Gastrocnemius medialis (tissue), 4 donors: ENCODE measurements around the gene NELFB. TPM values are rescaled to one million over a fixed set of nuclear protein-coding genes. Genes with fewer than 3 reads are reported as not detected.

Source experiments
- ATAC-seq, 2 donors: fragments of 150-250 bp; one replicate each; pipeline ENCODE4 v1.9.1; 2016
- DNase-seq, 2 donors: peaks; one replicate each; pipeline ENCODE4 v3.0.0-alpha.2; 2019
- H3K27ac ChIP-seq, 4 donors: fragments of 200-600 bp; sonication (generic); 1 replicate in 1 of 4; 2 replicates in 3 of 4; pipeline ENCODE4 v1.5.1; 2016 to 2018; ENCODE audit warnings: mild to moderate bottlenecking in 2 of 4, moderate library complexity in 1 of 4
- H3K27me3 ChIP-seq, 3 donors: fragments of 200-600 bp; sonication (generic) in 2 of 3; 1 replicate in 1 of 3; 2 replicates in 2 of 3; pipeline versions ENCODE4 v1.5.1 to v1.6.0; 2016 to 2019; ENCODE audit warnings: mild to moderate bottlenecking in 1 of 3, moderate library complexity in 1 of 3
- H3K36me3 ChIP-seq, 2 donors: fragments of 200-600 bp; sonication (generic) in 1 of 2; one replicate each; pipeline ENCODE4 v1.5.1; 2017 to 2018
- H3K4me1 ChIP-seq, 2 donors: fragments of 200-600 bp; sonication (generic) in 1 of 2; one replicate each; pipeline ENCODE4 v1.5.1; 2016 to 2017; ENCODE audit warnings: mild to moderate bottlenecking in 2 of 2
- H3K4me3 ChIP-seq, 4 donors: fragments of 200-600 bp; sonication (generic) in 3 of 4; 1 replicate in 1 of 4; 2 replicates in 3 of 4; pipeline ENCODE4 v1.5.1; 2016 to 2019; ENCODE audit warnings: mild to moderate bottlenecking in 2 of 4
- H3K9me3 ChIP-seq, 3 donors: fragments of 200-600 bp; sonication (generic) in 2 of 3; 1 replicate in 1 of 3; 2 replicates in 2 of 3; pipeline ENCODE4 v1.5.1; 2016 to 2019
- POLR2A ChIP-seq, 2 donors: fragments of 450-650 bp; IDR thresholded peaks; one replicate each; pipeline ENCODE4 v1.6.1; 2017; ENCODE audit warnings: antibody characterized with exemption in 2 of 2, mild to moderate bottlenecking in 2 of 2, moderate library complexity in 2 of 2
- in situ Hi-C, 4 donors: fragments of 200-750 bp; cut with MboI; loops; one replicate each; pipeline versions ENCODE4 v1.15.0 to v1.8.0; 2017; ENCODE audit warnings: low sequenced_read_pairs in 4 of 4
- intact Hi-C: fragments of 100-400 bp; cut with DNase I; formaldehyde crosslinking; loops from one replicate; pipeline ENCODE4 v1.15.1; 2023; ENCODE audit warnings: low total_unique reads
- total RNA-seq, 4 donors: library from RNA; depleted of rRNA; stranded (reverse); fragments of >200 nt; gene quantifications; one replicate each; pipeline versions ENCODE4 v1.1.0 to v1.2.3, GENCODE V29; 2016
- TF ChIP-seq, protein P1 (sequence below), 5 experiments: fragments of 450-650 bp in 3 of 5; fragments of 200-600 bp in 2 of 5; sonication (generic) in 2 of 5; IDR thresholded peaks in 4 of 5; conservative IDR thresholded peaks in 1 of 5; 1 replicate in 4 of 5; 2 replicates in 1 of 5; pipeline ENCODE4 v1.5.1; 2016 to 2019; ENCODE audit warnings: antibody characterized with exemption in 5 of 5, mild to moderate bottlenecking in 3 of 5, moderate library complexity in 3 of 5

Gene NELFB
- total RNA-seq, 4 donors from 2014 or later: 21.6 to 61.5 (median 39.4) TPM

DNA sequence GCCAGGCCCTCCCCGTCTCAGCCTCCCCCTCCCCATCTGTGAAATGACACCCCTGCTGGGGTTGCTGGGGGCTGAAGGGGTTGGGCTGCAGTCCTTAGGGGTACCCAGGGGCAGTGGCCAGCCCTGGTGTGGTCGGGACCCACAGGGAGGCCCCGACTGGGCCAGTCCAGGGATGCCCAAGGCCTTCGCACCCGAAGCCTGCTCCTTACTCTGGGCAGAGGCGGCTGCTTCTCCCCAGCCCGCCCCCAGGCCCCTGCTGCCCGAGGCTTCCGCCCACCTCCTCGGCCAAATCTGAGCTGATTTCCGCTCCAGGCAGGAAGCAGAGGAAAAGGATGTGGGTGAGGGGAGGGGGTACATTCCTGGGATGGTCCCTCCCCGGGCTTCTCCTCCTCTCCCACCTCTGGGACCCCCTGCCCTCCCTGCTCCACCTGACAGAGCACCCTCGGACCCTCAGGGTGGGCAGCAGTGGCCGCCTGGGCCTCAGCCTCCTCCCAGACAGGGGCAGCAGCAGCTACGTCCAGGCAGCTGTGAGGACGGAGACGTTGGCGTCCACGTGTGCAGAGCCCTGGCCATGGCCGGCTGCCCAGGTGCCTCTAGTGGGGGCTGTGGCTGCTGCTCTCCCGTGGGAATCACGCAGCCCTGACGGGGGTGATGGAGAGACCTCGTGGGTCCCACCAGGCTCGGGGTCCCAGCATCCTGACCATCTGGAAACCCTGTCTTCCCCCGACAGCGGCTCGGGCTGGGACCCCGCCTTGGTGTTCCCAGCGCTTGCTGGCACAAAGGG, 51.1 kb downstream of the NELFB start:
- TF ChIP-seq POLR2A (IDR thresholded peaks at IDR 0.05): no peak
- TF ChIP-seq, protein P1, sequence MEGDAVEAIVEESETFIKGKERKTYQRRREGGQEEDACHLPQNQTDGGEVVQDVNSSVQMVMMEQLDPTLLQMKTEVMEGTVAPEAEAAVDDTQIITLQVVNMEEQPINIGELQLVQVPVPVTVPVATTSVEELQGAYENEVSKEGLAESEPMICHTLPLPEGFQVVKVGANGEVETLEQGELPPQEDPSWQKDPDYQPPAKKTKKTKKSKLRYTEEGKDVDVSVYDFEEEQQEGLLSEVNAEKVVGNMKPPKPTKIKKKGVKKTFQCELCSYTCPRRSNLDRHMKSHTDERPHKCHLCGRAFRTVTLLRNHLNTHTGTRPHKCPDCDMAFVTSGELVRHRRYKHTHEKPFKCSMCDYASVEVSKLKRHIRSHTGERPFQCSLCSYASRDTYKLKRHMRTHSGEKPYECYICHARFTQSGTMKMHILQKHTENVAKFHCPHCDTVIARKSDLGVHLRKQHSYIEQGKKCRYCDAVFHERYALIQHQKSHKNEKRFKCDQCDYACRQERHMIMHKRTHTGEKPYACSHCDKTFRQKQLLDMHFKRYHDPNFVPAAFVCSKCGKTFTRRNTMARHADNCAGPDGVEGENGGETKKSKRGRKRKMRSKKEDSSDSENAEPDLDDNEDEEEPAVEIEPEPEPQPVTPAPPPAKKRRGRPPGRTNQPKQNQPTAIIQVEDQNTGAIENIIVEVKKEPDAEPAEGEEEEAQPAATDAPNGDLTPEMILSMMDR (IDR thresholded peaks at IDR 0.05 in 4 of 5, conservative IDR thresholded peaks at IDR 0.05 in 1 of 5): no peak
- Histone ChIP-seq H3K9me3 (no peaks in the 10 kb centered on the region), H3K4me3 (peak overlapping the region in 2 of 4 donors; percentile 25 to 39), H3K4me1 (peaks cover 16 to 33% of the 10 kb centered on the region in 2 donors), H3K27me3 (peaks cover 20 to 33% (median 28%) of the 10 kb centered on the region in 3 donors), H3K36me3 (no peaks in the 10 kb centered on the region), H3K27ac (peak overlapping the region; percentile 61 to 80 (median 76))
- intact Hi-C loops (no loop called here), in situ Hi-C loops (no loop called here)
- no peak for DNase-seq
- no peak for ATAC-seq

DNA sequence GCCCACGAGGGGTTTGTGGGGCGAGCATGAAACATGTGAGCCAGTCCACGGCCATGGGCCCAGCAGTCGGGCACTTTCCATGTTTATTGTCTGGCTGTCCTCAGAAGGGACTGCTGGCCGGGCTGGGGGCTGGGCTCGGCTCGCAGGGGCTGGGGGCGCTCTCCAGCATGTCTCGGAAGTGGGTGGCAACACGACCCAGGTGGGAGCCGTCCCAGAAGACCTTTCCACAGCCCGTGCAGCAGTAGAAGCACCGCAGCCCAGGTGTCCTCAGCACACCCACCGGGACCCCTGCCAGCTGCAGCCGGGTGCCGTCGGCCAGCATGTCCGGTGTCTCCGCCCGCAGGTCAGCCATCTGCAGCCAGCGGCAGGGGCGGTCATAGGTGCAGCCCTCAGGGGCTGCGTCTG, 51.7 kb downstream of the NELFB start:
- no peaks in the 10 kb centered on the region for H3K9me3 ChIP-seq
- DNase-seq: no peak
- peaks cover 16 to 33% of the 10 kb centered on the region in 2 donors for H3K4me1 ChIP-seq
- H3K4me3 ChIP-seq: peak overlapping the region in 2 of 4 donors; percentile 25 to 39
- no peaks in the 10 kb centered on the region for H3K36me3 ChIP-seq
- H3K27me3 ChIP-seq: peaks cover 16 to 33% (median 28%) of the 10 kb centered on the region in 3 donors
- peak overlapping the region in 3 of 4 donors; percentile 75 to 80 (median 78) for H3K27ac ChIP-seq
- ATAC-seq: no peak
- intact Hi-C loops (no loop called here), in situ Hi-C loops (no loop called here)
- TF ChIP-seq, protein P1 (IDR thresholded peaks at IDR 0.05 in 4 of 5, conservative IDR thresholded peaks at IDR 0.05 in 1 of 5): no peak
- no peak for TF ChIP-seq POLR2A (IDR thresholded peaks at IDR 0.05)

DNA sequence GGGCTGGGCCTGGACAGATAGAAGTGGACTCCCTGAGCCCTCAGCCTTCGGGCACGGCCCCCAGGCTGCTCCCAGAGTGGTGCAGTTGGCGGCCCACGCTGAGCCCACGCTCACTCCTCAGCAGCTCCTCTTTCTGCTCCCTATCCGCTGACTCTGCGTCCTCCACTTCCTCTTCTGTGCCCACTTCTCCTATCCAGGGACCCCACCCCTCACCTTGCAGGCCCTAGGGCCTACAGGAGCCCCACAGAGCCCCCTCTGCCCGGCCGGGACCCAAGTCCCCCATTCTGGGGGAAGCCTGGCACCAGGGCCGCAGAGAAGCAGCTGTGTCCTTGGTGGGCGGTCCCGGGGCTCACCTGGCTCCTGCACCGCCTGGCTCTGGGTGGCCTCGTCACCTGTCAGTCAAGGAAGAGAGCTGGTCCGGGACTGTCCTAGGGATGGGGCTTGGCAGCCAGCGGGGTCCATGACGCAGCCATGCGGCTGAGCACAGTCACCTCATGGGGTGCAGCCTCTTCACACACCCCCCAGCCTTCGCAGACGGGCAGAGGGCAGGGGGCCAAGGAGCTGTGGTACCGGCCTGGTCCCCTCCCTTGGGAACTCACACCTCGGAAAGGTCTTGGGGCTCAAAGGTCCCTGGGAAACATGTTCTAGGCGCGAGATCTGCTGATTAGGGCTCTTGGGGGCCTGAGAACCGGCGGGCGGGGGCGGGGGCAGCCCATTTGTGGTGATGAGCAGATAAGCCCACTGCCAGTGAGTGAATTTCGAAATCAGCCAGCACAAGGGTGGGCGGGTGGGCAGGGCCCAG, 52.3 kb downstream of the NELFB start:
- in situ Hi-C loops (no loop called here), intact Hi-C loops (no loop called here)
- Histone ChIP-seq H3K36me3 (no peaks in the 10 kb centered on the region), H3K27ac (no peak overlapping the region), H3K4me1 (peaks cover 16 to 33% of the 10 kb centered on the region in 2 donors), H3K4me3 (no peak overlapping the region), H3K9me3 (no peaks in the 10 kb centered on the region), H3K27me3 (peaks cover 16 to 33% (median 28%) of the 10 kb centered on the region in 3 donors)
- ATAC-seq (no peak), DNase-seq (no peak)
- no peak for TF ChIP-seq POLR2A (IDR thresholded peaks at IDR 0.05)
- TF ChIP-seq, protein P1 (IDR thresholded peaks at IDR 0.05 in 4 of 5, conservative IDR thresholded peaks at IDR 0.05 in 1 of 5): no peak

DNA sequence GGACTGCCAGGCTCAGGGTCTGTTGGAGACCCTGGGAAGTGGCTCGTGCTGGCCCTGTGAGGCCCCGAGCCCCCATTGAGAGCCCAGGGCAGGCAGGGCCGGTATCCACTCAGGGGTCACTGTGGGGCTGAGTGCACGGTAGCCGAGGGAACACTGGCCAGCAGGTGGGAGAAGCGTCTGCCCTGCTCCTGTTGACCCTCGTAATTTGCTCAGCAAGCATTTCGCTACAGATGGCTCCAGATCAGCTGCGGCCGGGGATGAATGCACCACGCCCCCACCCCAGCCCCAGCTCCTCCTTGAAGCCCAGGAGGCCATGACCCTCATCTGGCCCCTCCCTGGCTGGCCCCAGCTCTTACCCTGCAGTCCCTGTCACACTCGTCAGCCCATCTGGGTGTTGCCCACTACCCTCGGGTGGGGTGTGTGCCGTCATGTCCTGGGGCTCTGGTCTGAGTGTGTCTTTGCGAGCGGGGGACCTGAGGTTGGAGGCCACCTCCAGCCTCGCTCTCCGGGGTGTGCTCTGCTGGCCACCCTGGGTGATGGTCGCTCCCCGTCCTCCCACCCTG, 53.0 kb downstream of the NELFB start:
- in situ Hi-C loops (no loop called here), intact Hi-C loops (no loop called here)
- H3K4me3 ChIP-seq: no peak overlapping the region
- TF ChIP-seq, protein P1 (IDR thresholded peaks at IDR 0.05 in 4 of 5, conservative IDR thresholded peaks at IDR 0.05 in 1 of 5): no peak
- no peak for TF ChIP-seq POLR2A (IDR thresholded peaks at IDR 0.05)
- no peaks in the 10 kb centered on the region for H3K36me3 ChIP-seq
- H3K4me1 ChIP-seq: peaks cover 16 to 33% of the 10 kb centered on the region in 2 donors
- no peak overlapping the region for H3K27ac ChIP-seq
- ATAC-seq: no peak
- no peaks in the 10 kb centered on the region for H3K9me3 ChIP-seq
- peaks cover 12 to 33% (median 28%) of the 10 kb centered on the region in 3 donors for H3K27me3 ChIP-seq
- DNase-seq: no peak
